OCI-LY1 (cell line): ENCODE measurements around the gene PCDHGA3.

Experiments
- CTCF ChIP-seq: fragments of 200-600 bp; sonication (generic), shearing (Covaris generic); IDR thresholded peaks from 2 replicates; pipeline ENCODE4 v1.5.1; 2017; ENCODE audit warnings: mild to moderate bottlenecking, antibody characterized with exemption, low read length, moderate library complexity, mixed read lengths
- EZH2 ChIP-seq: fragments of 200-600 bp; sonication (generic), shearing (Covaris generic); IDR thresholded peaks from 2 replicates; pipeline ENCODE4 v1.8.0; 2017; ENCODE audit warnings: borderline replicate concordance, mixed run types, mild to moderate bottlenecking, antibody characterized with exemption, low read length, moderate library complexity, mixed read lengths

- no peak for TF ChIP-seq CTCF
- TF ChIP-seq EZH2: no peak
These were observed 45.0 kb downstream of the PCDHGA3 start for GRCh38 chr5:141388661-141389060.
